IPS-20b (cell line): ENCODE measurements around the gene SVEP1.

Source experiments
- H3K27ac ChIP-seq: one replicate; pipeline ENCODE4 v1.5.1; 2013; ENCODE audit warnings: low read length
- H3K27me3 ChIP-seq: 2 replicates; pipeline ENCODE4 v1.6.1; 2013; ENCODE audit warnings: mild to moderate bottlenecking, low read length, inconsistent platforms; ENCODE audit not compliant: insufficient read depth
- H3K36me3 ChIP-seq: 2 replicates; pipeline ENCODE4 v1.6.1; 2013; ENCODE audit warnings: low read depth, mild to moderate bottlenecking, inconsistent platforms, low read length, moderate library complexity; ENCODE audit not compliant: insufficient read depth
- H3K4me1 ChIP-seq: 2 replicates; pipeline ENCODE4 v1.6.1; 2013; ENCODE audit warnings: mild to moderate bottlenecking, control low read depth, inconsistent platforms, low read length, moderate library complexity; ENCODE audit not compliant: insufficient read depth
- H3K4me3 ChIP-seq: 2 replicates; pipeline ENCODE4 v1.5.1; 2013; ENCODE audit warnings: mild to moderate bottlenecking, low read length, inconsistent platforms
- H3K9ac ChIP-seq: 2 replicates; pipeline ENCODE4 v1.6.1; 2013; ENCODE audit warnings: low read depth, mild to moderate bottlenecking, inconsistent platforms, low read length, moderate library complexity
- H3K9me3 ChIP-seq: 2 replicates; pipeline ENCODE4 v1.6.1; 2013; ENCODE audit warnings: mild to moderate bottlenecking, low read depth, low read length, inconsistent platforms; ENCODE audit not compliant: insufficient read depth

SVEP1 gene

DNA sequence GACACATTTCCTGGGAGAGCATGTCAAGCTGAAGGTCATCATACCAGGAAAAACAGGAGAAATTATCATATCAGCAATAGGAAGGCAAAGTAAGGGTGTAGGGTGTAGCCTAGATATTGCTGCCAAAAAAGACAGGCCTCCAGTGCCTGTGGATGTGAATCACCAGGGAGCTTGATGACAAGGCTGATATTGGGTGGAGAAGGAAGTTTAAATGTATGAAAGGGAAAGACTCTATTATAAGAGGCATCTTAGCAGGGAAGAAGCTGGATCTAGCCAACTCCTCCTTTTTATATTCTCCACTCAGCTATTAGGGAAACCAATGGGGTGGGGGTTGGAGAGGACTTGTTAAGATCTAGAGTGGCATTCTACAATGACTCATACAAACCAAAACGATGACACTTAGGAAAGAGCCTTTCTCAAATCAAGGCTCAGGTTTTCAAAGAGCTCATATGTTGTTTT is 228.5 kb downstream of the SVEP1 start:
- Histone ChIP-seq H3K9ac (no peak overlapping the region), H3K4me1 (no peaks in the 10 kb centered on the region; the same call in 1 of the 2 replicates), H3K4me3 (no peak overlapping the region), H3K27ac (no peak overlapping the region), H3K36me3 (no peaks in the 10 kb centered on the region), H3K27me3 (no peaks in the 10 kb centered on the region), H3K9me3 (no peaks in the 10 kb centered on the region)

DNA sequence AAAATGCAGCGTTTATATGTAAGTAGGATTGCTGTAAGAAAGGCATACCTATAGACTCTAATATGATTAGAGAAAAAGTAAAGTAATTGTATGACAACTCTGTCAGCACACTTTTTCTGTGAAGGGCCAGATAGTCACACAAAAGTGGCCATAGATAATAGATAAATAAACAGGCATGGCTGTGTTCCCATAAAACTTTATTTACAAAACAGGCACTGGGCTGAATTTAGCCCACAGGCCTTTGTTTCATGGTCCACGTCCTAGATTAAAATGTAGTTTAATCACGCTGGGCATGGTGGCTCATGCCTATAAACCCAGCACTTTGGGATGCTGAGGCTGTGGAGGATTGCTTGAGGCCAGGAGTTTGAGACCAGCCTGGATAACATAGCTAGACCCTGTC is 233.2 kb downstream of the SVEP1 start:
- no peaks in the 10 kb centered on the region for H3K27me3 ChIP-seq
- H3K36me3 ChIP-seq, result no peaks in the 10 kb centered on the region
- H3K27ac ChIP-seq, result no peak overlapping the region
- no peaks in the 10 kb centered on the region; the same call in 1 of the 2 replicates for H3K4me1 ChIP-seq
- H3K9me3 ChIP-seq, result no peaks in the 10 kb centered on the region
- no peak overlapping the region for H3K9ac ChIP-seq
- H3K4me3 ChIP-seq, result no peak overlapping the region

DNA sequence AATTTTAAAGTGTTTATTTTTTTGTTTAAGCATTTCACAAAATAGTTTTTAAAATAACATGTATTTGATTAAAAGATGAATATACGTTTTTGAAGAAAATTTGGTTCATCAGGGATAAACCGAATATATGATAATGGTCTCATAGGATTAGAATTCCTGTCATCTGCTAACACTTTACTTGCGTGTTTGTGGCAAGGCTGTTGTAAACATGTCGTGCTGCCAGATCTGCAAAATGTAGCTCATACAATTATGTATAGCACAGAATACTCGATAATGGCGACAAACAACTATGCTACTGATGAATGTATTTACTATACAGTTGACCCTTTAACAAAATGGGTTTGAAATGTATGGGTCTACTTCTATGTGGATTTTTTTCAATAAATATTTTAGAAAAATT is 234.7 kb downstream of the SVEP1 start:
- Histone ChIP-seq H3K9me3 (no peaks in the 10 kb centered on the region), H3K4me1 (no peaks in the 10 kb centered on the region), H3K4me3 (no peak overlapping the region), H3K27ac (no peak overlapping the region), H3K36me3 (no peaks in the 10 kb centered on the region), H3K9ac (no peak overlapping the region), H3K27me3 (no peaks in the 10 kb centered on the region)

DNA sequence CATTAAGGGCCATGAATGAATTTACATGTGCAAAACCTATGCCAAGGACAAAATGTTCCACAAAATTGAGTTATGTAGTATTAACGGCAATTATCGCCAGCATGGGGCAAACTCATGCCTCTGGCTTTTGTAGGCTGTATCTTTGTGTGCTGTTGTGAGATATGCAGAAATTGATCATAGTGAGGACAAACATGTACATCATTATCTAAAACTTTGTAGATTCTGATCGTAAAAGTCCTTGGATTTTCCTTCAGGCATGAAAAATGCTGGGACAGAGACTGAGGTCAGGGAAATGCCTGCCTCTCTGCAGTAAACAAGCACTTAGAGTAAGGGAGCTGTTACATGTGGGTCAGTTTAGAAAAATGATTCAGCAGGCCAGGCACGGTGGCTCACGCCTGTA is 236.0 kb downstream of the SVEP1 start:
- no peaks in the 10 kb centered on the region for H3K27me3 ChIP-seq
- H3K9me3 ChIP-seq, result no peaks in the 10 kb centered on the region

DNA sequence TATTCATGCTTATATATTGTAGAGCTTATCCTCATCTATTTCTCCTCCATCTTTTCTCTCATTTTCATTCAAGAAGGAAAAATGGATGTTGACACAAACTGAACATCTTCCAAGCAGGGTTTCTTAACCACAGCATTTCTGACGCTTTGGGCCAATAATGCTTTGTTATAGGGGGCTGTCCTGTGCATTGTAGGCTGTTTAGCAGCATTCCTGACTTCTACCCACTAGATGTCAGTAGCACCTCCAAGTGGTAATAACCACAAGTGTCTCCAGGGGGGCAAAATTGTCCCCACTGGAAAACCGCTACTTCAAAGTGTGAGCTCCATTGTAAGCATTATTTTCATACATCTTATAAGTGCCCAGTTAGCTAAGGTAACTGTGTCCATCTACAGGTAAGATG is 239.2 kb downstream of the SVEP1 start:
- H3K9ac ChIP-seq, result no peak overlapping the region
- H3K36me3 ChIP-seq, result no peaks in the 10 kb centered on the region
- H3K9me3 ChIP-seq, result no peaks in the 10 kb centered on the region
- no peaks in the 10 kb centered on the region for H3K27me3 ChIP-seq
- H3K27ac ChIP-seq, result no peak overlapping the region
- H3K4me3 ChIP-seq, result no peak overlapping the region
- no peaks in the 10 kb centered on the region for H3K4me1 ChIP-seq

More for the DNA sequence above, 236.0 kb downstream of the SVEP1 start:
- no peaks in the 10 kb centered on the region for H3K36me3 ChIP-seq
- no peak overlapping the region for H3K4me3 ChIP-seq
- no peaks in the 10 kb centered on the region for H3K4me1 ChIP-seq
- no peak overlapping the region for H3K9ac ChIP-seq
- H3K27ac ChIP-seq, result no peak overlapping the region

DNA sequence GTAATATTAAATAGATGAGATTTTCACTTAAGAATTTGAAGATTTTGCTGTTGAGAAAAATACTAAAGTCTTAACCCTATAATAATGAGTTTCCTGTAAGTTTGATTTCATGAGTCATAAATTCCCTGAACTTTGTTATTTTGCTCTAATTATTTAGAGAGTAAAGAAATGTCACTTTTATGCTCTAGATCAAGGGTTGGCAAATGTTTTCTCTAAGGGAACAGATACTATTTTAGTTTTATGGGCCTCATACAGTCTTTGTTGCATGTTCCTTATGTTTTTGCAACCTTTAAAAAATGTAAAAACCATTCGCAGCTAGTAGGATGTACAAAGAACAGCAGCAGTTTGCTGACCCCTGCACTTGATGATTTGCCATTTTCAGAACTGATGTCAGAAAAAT is 241.4 kb downstream of the SVEP1 start:
- H3K9ac ChIP-seq, result no peak overlapping the region
- H3K9me3 ChIP-seq, result no peaks in the 10 kb centered on the region
- no peaks in the 10 kb centered on the region for H3K36me3 ChIP-seq
- no peaks in the 10 kb centered on the region for H3K4me1 ChIP-seq
- H3K27me3 ChIP-seq, result no peaks in the 10 kb centered on the region
- H3K27ac ChIP-seq, result no peak overlapping the region
- no peak overlapping the region for H3K4me3 ChIP-seq

DNA sequence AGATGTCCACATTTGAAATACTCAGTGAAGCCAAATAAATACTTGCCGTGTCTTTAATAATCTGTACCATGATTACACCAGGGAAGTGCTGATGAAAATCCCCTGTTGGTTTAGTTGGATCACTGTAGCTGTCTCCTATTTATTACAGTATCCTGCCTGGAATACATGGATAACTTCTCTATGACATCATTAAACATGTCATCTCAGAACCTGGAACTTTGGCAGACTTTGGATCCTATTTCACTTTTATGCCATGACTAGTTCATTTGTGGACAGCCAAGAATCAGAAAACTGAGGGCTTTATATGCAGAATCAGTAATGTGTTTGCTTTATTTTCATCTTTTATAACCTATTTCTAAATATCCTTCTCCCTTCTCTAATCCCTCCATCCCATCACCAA is 241.8 kb downstream of the SVEP1 start, which contains the start of gene TXNDC8:
TXNDC8 (minus strand) TSS at position 137 of the 400 bp plus-strand sequence.
- Histone ChIP-seq H3K27ac (no peak within 1 kb of the TSS), H3K4me3 (no peak within 1 kb of the TSS), H3K9ac (no peak within 1 kb of the TSS), H3K4me1 (no peaks in the 10 kb centered on the region), H3K36me3 (no peaks in the 10 kb centered on the region), H3K9me3 (no peaks in the 10 kb centered on the region), H3K27me3 (no peaks in the 10 kb centered on the region)

DNA sequence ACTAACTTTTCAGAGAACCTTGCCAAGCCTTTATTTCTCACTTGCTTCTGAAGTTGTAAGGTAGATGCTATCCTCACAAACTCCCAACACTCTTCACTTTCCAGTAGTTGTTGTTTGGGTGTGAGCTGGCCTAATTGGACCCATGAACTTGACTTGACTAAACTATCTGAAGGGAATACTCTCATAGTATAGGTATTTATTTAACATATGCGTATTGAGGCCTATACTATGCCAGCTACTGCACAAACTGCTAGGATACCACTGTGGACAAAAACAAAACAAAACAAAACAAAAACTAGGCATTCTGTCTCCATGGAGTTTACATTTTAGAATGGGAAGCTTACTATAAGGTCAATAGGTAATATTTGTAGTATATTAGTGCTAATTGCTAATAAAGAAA is 243.2 kb downstream of the SVEP1 start:
- no peaks in the 10 kb centered on the region for H3K27me3 ChIP-seq
- no peaks in the 10 kb centered on the region for H3K4me1 ChIP-seq
- H3K27ac ChIP-seq, result no peak overlapping the region
- H3K36me3 ChIP-seq, result no peaks in the 10 kb centered on the region
- no peaks in the 10 kb centered on the region for H3K9me3 ChIP-seq
- no peak overlapping the region for H3K4me3 ChIP-seq
- no peak overlapping the region for H3K9ac ChIP-seq

DNA sequence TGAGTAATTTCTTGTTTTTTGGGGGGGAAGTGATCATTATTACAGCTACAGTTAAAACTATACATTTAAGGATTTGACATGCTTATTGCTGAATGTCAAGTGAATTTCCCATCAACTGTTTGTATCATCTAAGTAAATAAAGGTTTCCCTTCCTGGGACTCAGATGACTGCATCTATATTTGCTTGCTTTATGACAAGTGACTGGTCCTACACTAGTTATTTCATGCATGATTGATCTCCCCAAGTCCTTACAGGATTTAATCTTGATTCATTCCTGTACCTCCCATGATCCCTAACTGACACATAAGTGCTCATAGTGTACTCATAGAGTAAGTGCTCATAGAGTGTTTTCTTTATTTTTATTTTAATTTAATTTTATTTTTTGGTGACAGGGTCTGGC is 244.7 kb downstream of the SVEP1 start:
- no peaks in the 10 kb centered on the region for H3K9me3 ChIP-seq
- no peaks in the 10 kb centered on the region for H3K27me3 ChIP-seq
- no peaks in the 10 kb centered on the region for H3K4me1 ChIP-seq
- H3K27ac ChIP-seq, result no peak overlapping the region
- H3K36me3 ChIP-seq, result no peaks in the 10 kb centered on the region
- H3K9ac ChIP-seq, result no peak overlapping the region
- no peak overlapping the region for H3K4me3 ChIP-seq

DNA sequence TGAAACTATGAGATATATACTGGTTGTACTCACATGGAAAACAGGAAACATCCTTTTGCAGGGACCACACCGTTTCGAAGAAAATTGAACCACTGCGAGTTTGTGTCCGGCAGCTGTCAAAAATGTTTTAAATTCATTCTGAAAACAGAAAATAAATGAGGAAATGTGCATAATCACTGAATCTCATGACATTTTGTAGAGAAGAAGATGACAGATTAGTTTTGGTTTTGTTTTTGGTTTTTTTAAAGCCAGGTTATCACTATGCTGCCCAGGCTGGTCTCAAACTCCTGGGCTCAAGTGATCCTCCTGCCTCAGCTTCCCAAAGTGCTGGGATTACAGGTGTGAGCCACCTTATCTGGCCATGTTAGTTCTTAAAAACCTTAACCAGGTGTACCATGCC is 245.4 kb downstream of the SVEP1 start:
- H3K36me3 ChIP-seq, result no peaks in the 10 kb centered on the region
- H3K4me3 ChIP-seq, result no peak overlapping the region
- no peak overlapping the region for H3K9ac ChIP-seq
- no peaks in the 10 kb centered on the region for H3K4me1 ChIP-seq
- no peak overlapping the region for H3K27ac ChIP-seq
- H3K27me3 ChIP-seq, result no peaks in the 10 kb centered on the region
- H3K9me3 ChIP-seq, result no peaks in the 10 kb centered on the region

DNA sequence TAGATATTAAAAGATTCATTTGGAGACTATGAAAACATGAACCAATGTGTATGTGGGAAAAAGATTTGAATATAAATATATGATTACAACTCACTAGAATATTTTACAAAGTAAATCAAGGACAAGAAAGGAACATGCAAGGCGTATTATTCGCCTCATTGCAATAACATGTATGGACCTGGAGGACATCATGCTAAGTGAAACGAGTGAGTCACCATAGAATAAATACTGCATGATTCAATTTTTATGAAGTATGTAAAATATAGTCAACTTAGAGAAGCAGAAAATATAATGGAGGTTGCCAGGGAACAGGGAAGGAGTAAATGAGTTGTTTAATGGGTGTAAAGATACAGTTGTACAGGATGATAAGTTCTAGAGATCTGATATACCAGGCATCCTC is 246.8 kb downstream of the SVEP1 start:
- Histone ChIP-seq H3K9me3 (no peaks in the 10 kb centered on the region), H3K4me3 (no peak overlapping the region), H3K9ac (no peak overlapping the region), H3K27me3 (no peaks in the 10 kb centered on the region), H3K4me1 (no peaks in the 10 kb centered on the region), H3K36me3 (no peaks in the 10 kb centered on the region), H3K27ac (no peak overlapping the region)

DNA sequence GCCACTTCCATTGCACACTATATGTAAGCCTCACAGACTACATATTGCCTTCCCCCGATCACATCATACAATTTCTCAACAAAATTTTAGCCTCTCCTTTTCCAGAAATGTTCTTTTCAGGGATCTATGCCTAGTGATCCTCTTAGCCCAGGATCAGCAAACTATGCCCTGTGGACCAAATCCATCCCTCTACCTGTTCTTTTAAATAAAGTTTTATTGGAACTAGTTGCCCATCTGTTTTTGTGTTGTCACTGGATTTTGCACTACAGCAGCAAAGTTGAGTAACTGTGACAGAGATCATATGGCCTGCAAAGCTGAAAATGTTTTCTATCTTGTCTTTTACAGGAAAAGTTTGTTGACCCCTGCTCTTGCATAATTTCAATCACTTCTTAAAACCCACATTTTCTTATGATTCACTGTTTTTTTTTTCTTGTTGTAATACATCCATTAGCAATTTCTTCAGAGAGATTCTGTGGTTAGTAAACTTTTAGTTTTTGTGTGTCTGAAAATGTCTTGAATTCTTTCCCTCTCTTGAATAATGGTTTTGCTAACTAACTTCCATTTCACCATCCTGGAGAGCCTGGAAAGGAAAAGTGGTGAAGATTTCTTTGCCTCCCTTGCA is 248.9 kb downstream of the SVEP1 start:
- Histone ChIP-seq H3K9me3 (no peaks in the 10 kb centered on the region), H3K27me3 (no peaks in the 10 kb centered on the region), H3K36me3 (no peaks in the 10 kb centered on the region), H3K9ac (no peak overlapping the region), H3K4me1 (no peaks in the 10 kb centered on the region), H3K4me3 (no peak overlapping the region), H3K27ac (no peak overlapping the region)
